Measurements from ENCODE around the gene CAV1.
"Not testable (repeated sequence)": the region's sequence is repeated elsewhere in the genome, so short reads cannot be mapped to it uniquely, and the experiment has no call there.

Gene CAV1

GRCh38 chr7:116584721-116585120 is 59.9 kb downstream of the CAV1 start:
- DNase-seq = no peak

GRCh38 chr7:116585392-116585791 is 60.6 kb downstream of the CAV1 start:
- no peak for DNase-seq

- no peak for DNase-seq
These were observed 61.1 kb downstream of the CAV1 start for GRCh38 chr7:116585967-116586366.

DNA sequence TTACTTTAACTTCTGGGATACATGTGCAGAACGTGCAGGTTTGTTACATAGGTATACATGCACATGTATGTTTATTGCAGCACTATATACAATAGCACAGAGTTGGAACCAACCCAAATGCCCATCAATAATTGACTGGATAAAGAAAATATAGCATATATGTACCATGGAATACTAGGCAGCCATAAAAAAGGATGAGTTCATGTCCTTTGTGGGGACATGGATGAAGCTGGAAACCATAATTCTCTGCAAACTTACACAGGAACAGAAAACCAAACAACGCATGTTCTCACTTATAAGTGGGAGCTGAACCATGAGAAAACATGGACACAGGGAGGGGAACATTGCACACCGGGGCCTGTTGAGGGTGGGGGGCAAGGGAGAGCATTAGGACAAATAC is 62.4 kb downstream of the CAV1 start:
- DNase-seq = not testable (repeated sequence)

- DNase-seq = no peak
These were observed 63.4 kb downstream of the CAV1 start for GRCh38 chr7:116588225-116588624.

GRCh38 chr7:116588641-116589594 is 64.1 kb downstream of the CAV1 start:
- no peak for DNase-seq

DNA sequence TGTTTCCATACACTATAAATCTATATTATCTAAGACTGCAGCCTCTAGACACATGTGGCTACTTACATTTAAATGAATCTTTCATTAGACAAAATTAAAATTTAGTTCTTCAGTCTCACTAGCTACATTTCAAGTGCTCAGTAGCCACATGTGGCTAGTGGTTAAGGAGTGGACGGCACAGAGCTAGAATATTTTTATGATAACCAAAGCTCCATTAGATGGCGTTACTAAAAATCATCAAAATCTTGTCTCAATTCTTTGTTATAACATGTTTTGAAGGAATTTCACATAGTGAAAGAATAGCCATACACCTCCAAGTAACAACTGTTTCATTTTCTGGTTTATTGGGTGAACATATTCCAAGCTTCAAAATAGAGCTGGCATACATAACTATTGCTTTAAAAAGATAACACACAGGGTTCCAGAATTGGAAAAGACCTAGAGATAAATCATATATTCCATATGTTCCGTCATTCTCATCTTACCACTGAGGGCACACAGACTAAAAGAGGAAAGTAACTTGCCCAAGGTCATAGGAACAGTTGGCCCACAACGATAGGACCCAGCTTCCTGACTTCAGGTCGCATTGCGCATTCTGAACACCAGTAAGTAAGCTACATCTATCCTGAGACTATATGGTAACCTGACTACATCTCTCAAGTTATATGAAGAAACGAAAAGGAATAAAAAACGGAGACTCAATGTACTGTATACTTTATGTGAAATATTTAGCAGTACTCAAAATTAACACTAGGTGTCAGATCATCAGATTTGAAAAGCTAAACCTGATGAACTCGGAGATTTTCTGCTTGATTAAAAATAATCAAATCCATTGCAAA is 66.6 kb downstream of the CAV1 start:
- DNase-seq = no peak

DNA sequence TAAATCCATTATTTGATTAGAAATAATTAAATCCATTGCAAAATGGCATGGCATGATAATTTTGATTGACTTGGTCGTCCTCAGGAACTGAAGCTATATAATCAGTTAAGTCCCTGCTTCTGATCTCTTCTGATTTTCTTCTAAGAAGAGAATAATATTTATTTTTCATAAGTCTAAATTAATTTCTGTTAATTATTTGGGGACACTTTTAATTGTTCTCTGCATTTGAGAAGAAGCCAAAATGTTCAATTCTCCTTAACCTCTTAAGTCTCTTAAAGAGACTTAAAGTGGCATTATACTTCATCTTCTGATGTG is 67.2 kb downstream of the CAV1 start:
- DNase-seq = no peak

DNA sequence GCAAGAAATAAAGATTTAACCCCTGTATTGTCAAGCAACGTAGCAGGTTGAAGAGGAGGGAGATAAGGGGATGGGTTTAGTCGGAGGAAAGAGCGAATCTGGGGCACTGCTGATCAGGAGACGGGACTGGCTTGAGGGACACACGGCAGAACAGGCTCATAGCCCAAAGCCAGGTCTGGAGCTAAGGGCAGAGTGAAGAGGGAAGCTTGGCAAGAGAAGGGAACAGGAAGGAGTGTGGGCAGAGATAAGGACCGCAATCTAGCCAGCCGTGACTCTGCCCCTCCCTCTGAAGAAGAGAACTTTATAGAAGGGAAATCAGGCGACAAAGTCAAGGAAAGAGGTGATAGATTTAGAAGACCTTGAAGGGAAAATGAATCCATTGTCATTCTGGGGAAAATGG is 67.6 kb downstream of the CAV1 start:
- DNase-seq = no peak

DNA sequence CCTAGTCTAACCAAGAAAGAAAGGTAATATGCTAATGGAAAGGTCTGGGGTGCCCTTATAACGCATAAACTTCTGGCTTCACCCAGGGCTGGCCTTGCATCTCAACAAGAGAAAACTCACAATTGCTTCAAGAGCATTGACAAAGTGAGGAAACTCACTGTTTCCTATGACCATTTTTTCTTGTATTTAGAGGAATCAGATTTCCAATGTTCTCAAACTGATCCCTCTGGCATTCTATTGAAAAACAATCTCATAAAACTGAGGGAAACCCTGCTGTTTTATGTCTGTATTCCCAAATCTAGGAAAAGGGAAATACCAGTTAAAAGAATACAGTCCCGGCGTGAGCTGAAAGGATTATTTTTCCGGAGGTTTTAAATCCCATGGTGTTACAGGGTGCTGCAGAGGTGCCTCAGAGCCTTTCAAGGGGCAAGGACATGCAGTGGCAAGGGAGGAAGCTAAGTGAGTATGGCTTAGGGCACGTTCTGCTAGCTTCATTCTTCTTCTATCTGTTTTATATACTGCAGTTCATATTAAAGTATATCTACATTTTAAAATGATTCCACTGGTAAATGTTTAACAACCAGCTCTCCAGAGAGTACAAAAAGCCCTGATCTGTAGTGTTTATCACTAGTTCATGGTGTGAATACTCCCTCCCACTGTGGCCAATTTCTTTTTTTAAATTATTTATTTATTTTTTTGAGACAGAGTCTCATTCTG is 68.7 kb downstream of the CAV1 start:
- DNase-seq = no peak

GRCh38 chr7:116595063-116595462 is 70.2 kb downstream of the CAV1 start:
- no peak for DNase-seq

GRCh38 chr7:116597384-116597783 is 72.5 kb downstream of the CAV1 start:
- DNase-seq = no peak

- no peak for DNase-seq
These were observed 73.4 kb downstream of the CAV1 start for GRCh38 chr7:116598278-116598677.

GRCh38 chr7:116598861-116599260 is 74.0 kb downstream of the CAV1 start:
- DNase-seq = no peak

- DNase-seq = no peak
These were observed 76.6 kb downstream of the CAV1 start for GRCh38 chr7:116601426-116601825.

DNA sequence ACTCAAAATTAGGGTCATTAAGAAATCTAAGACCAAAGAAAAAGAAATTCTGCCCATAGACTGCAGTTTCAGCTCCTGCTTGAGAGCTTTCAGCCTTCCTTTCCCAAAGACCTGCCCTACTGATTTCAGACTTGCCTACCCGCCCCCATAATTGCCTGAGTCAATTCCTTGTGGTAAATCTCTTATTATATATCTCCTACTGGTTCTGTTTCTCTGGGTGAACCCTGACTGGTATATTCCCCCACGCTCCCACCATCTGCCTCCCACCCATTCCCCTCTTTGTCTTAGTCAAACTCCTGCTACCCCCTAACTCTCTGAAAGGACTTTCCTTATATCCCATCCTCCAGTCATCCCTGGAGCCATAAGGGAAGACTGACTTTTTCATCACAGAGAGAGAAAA is 82.5 kb downstream of the CAV1 start:
- no peak for DNase-seq

DNA sequence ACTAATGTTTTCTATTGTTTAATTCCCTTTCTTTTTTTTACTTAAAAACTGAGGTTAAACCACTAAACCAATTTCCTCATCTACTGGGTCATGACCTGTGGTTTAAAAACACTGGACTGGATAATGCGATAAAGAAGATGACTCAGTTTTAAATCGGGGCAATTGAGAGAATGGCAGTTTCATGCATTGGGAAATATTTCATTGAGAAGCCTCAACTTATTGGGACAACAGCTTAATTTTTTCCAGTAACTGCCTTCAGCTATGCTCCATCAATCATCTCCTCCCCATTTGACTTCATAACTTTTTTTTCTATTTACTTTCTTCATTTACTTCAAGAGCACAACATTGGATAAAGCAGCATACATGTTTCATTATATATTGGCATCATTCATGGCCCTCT is 85.4 kb downstream of the CAV1 start:
- no peak for DNase-seq

DNA sequence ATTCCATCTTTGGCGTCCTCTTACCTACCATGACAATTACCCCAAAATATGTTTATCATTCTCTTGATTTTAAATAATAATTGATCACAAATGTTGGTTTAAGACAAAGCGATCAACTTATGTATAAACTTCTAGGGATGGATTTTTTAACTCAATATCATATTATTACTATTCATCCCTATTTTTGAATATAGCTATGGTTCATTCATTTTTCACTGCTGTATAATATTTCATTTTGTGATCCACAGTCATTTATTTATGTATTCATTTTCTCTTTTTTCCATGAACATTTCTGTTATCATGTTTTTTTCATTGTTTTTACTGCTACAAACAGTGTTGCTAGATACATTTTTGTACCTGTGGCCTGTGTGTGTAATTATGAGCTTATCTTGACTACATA is 85.9 kb downstream of the CAV1 start:
- DNase-seq = no peak
